Kidney glomerular epithelial cell (primary cell): ENCODE measurements around the gene TBL3.
"Not testable (repeated sequence)": the region's sequence is repeated elsewhere in the genome, so short reads cannot be mapped to it uniquely, and the experiment has no call there.

Source experiments
- DNase-seq: peaks from one replicate; lab custom pipeline; 2025; lab: John Stamatoyannopoulos, UW

TBL3 gene

GRCh38 chr16:1971796-1972489 lies at the start of gene TBL3:
TBL3 (plus strand) TSS chr16:1972053; CDS start chr16:1972165, 112 bp downstream.
- DNase-seq, result peak; percentile 86

- DNase-seq, result no peak
Measured at GRCh38 chr16:1922357-1922756, 49.5 kb upstream of the TBL3 start.

GRCh38 chr16:1923299-1924034 lies 48.4 kb upstream of the TBL3 start:
- DNase-seq, result no peak

- DNase-seq, result no peak
Measured at GRCh38 chr16:1924095-1924494, 47.8 kb upstream of the TBL3 start.

GRCh38 chr16:1926271-1926670 lies 45.6 kb upstream of the TBL3 start:
- no peak for DNase-seq

GRCh38 chr16:1929105-1929504 lies 42.7 kb upstream of the TBL3 start:
- no peak for DNase-seq

DNA sequence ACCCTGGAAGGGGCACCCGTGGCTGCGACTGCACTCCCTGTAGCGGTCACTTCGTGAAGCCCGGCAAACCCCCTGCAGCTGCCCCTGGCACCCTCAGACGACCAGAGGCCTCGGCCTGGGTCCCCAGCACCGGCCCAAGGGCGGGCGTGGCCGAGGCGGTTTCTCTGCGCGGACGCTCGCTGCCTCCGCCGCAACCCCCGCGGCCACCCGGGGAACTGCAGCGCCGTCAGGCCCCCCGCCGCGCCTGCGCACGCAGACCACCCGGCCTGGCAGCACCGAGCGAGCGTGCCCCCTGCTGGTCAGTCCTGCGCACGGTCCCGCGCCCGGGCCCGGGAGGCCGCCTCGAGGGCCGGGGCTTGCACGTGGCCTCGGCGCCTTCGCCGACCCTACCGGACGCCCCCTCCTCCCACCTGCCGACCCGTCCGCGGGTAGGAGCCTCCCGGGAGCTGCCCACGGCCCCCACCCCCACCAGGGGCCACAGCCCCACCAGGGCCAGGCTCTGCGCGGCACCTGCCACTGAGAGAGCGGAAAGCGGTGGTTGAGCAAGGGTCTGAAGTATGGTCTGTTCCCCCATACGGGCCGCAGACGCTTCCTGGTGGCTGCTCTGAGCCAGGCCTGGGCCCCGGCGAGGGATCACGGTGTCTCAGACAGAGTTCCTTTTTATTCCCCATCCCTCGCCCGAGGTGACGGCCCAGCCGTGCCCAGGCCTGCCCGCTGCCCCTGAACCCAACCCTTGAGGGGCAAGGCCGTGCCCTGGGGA lies 42.1 kb upstream of the TBL3 start:
- DNase-seq, result peak; percentile 48

DNA sequence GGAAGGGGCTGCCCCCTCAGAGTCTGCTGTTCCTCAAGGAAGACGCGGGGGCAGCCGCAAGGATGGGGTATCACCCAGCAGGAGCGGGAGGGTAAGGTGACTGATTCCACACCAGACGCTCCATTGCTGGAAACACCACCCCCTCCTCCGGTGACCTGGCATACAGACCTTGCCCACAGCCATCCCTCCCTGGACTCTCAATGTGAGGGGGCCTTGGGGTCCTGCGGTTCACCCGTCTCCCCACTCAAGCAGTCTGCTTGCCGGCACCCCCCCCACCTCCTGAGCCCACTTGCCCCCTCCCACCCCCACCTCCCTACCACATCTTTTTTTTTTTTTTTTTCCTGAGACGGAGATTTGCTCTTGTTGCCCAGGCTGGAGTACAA lies 41.5 kb upstream of the TBL3 start:
- DNase-seq, result no peak

GRCh38 chr16:1932050-1933028 lies 39.5 kb upstream of the TBL3 start:
- no peak for DNase-seq

GRCh38 chr16:1933097-1933661 lies 38.7 kb upstream of the TBL3 start:
- DNase-seq, result no peak

GRCh38 chr16:1936945-1937479 lies 34.8 kb upstream of the TBL3 start:
- no peak for DNase-seq

- no peak for DNase-seq
Measured at GRCh38 chr16:1938316-1938715, 33.5 kb upstream of the TBL3 start.

DNA sequence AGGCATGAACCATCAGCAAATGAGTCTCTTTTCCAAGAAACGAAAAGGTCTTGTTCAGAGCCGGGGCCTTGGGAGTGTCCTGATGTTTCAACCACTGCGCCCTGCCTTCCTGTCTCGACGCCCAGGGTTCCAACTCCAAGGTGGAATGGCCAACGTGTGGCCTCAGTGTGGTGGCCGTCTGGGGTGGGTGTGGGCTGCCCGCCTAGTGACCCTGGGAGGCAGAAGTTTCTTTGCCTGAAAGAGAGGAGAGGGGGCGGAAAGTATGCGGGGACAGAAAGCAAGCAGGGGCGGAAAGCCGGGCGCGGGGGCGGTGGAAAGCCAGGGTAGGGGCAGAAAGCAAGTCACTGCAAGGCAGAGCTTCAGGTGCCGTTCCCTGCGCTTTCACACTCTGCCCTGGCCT lies 32.9 kb upstream of the TBL3 start:
- no peak for DNase-seq

- DNase-seq, result not testable (repeated sequence)
Measured at GRCh38 chr16:1939833-1940232, 32.0 kb upstream of the TBL3 start.

DNA sequence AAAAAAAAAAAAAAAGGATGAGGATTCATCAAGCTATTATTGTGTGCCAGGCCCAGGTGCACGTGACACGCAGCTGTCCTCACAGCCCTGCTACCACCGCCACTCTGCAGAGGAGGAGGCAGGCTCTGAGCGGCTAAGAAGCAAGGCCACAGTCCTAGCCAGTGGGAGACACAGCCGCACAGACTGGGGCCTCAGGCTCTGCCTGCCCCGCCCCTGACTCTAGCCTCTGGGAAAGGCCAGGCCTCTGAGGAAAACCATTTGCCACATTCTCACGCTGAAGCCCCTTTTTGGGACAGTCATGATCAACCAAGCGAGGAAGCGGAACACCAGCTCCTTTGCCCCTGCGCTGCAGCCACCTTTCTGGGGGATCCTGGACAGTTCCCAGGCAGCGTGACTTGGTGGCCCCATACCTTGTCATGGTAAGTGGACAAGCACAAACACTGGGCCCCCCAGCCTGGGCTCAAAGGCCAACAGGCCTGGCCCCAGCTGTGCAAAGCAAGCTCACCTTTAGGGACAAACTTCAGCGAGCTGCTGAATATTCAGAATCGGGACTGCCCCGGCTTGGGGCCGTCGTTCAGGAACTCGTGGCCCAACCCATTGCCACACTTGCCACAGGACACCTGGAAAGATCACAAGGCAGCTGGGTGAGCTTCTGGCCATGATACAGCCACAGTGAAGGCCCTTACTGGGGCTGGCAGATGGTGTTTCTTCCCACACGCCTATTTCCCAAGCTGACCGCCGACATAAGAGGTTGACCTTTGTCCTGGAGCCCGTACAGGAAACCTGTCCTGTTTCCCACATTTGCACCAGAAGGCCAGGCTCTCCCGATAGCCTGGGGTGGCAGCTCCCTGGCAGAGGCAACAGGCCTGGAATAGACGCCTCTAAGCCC lies 31.3 kb upstream of the TBL3 start:
- DNase-seq, result no peak

GRCh38 chr16:1941162-1942046 lies 30.4 kb upstream of the TBL3 start:
- no peak for DNase-seq

GRCh38 chr16:1942047-1942809 lies 29.6 kb upstream of the TBL3 start:
- no peak for DNase-seq
